Epithelial cell of proximal tubule (primary cell): Measurements from ENCODE around the gene PLEKHG4B. TPM values are rescaled to one million over a fixed set of nuclear protein-coding genes. Genes with fewer than 3 reads are reported as not detected.
A peak's percentile ranks its signal among the peaks of the same experiment; 100 is the strongest.
"Not testable (repeated sequence)": the region's sequence is repeated elsewhere in the genome, so short reads cannot be mapped to it uniquely, and the experiment has no call there.

Experiments used
- DNase-seq: peaks from one replicate; pipeline ENCODE4 v3.0.0-alpha.2; 2011; ENCODE audit warnings: low read depth
- H3K4me3 ChIP-seq: 2 replicates; pipeline ENCODE4 v1.5.1; 2011; ENCODE audit warnings: low read depth, mild to moderate bottlenecking, low read length
- total RNA-seq: library from RNA; depleted of rRNA; stranded (reverse); fragments of >200 nt; gene quantifications from 2 replicates; pipeline ENCODE4 v1.2.3, GENCODE V29; 2015
- TF ChIP-seq, protein P1 (sequence below): conservative IDR thresholded peaks from 2 replicates; pipeline ENCODE4 v1.5.1; 2012; ENCODE audit warnings: low read depth, mild to moderate bottlenecking, low read length

The PLEKHG4B gene
- total RNA-seq, 1 donor from 2014 or later = 3.5 TPM

DNA sequence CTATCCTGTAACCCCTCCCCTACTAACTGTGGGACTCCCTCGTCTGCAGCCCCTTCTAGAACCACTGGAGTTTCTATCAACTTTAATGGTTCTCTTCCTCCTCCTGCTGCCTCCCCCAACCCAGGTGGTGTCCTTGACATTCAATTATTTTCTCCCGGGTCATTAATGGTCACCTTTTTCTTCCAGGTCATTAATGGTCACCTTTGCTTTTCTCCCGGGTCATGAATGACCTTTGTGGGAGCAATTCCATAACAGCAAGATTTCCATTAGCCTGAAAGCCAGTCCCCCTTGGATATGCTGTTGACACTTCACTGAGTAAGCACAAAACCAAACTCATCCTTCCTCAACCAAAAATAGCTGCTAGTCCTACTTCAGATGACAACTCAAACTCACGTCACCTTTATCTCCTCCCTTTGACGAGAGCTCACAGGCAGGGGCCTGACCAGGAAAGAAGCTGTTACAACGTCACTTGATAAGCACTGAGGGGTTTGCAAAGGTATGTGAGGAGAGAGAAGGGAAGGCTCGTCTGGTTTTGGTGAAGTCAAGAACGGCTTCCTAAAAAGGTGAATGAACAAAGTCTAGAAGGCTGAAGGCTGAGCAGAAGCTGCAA, 115.1 kb downstream of the PLEKHG4B start:
- TF ChIP-seq, protein P1, sequence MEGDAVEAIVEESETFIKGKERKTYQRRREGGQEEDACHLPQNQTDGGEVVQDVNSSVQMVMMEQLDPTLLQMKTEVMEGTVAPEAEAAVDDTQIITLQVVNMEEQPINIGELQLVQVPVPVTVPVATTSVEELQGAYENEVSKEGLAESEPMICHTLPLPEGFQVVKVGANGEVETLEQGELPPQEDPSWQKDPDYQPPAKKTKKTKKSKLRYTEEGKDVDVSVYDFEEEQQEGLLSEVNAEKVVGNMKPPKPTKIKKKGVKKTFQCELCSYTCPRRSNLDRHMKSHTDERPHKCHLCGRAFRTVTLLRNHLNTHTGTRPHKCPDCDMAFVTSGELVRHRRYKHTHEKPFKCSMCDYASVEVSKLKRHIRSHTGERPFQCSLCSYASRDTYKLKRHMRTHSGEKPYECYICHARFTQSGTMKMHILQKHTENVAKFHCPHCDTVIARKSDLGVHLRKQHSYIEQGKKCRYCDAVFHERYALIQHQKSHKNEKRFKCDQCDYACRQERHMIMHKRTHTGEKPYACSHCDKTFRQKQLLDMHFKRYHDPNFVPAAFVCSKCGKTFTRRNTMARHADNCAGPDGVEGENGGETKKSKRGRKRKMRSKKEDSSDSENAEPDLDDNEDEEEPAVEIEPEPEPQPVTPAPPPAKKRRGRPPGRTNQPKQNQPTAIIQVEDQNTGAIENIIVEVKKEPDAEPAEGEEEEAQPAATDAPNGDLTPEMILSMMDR = no peak
- DNase-seq = no peak
- H3K4me3 ChIP-seq = no peak overlapping the region

DNA sequence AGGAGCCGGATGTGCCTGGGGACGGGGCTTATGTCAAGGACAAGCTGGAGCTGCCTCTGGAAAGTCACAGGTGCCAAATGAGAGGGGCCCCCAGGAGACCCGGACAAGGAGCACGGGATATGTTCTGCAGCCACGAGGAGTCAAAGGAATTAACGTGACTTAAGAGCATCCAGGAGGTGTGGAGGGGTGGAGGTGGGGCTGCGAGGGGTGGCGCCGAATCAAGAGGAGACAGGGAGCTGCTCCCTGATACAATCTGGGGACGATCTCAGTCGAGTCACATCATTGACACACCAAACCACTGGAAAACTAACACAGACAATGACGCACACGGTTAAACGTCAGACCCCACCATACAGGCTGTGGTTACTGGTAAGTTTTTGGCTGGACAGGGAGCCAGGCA, 115.6 kb downstream of the PLEKHG4B start:
- no peak for DNase-seq
- TF ChIP-seq, protein P1 = no peak
- no peak overlapping the region for H3K4me3 ChIP-seq

DNA sequence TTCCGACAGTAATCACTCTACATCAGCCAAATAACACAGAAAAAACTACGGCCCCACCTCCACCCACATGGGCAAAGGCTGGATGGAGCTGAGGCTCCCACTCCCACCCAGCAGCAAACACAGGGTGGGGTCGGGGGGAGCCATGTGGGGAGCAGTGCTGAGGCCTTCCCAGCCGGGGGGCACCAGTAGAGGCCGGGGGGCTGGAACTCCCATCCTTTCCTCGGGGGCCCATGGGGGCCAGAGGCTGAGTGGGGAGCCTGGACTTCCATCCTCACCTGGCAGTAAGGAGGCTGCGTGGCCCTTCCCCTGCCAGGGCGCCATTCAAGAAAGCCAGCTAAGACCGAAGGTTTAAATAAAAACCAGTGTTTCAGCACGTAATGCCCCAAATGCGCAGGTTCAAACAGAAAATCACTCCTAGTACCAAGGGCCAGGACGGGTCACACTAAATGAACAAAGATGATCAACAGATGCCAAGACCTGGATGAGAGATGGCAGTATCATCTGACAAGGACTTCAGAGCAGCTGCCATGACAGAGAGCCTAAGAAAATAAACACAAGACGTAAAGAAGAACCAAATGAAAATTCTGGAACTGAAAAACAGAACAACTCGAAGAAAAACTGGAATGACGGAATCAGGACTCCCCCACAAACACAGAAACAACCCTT, 116.6 kb downstream of the PLEKHG4B start:
- TF ChIP-seq, protein P1 = no peak
- no peak for DNase-seq

DNA sequence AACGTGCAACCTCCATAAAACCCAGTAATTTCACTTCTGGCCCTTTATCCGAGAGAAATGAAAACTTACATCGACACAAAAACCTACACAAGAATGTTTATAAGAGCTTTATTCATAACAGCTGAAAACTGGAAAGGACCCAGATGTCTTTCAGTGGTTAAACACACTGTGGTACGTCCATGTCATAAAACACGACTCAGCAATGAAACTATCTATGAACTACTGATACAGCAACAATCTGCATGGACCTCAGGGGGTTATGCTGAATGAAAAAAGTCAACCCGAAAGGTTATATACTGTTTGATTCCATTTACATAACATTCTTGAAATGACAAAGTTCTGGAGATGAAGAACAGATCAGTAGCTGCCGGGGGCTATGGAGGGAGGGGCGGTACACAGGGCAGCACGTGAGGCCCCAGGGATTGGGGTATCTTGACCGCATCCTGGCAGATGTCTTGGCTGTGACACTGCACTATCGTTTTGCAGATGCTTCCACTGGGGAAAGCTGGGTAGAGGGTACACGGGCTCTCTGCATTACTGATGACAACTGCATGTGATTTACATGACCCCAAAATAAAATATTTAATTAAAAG, 121.9 kb downstream of the PLEKHG4B start:
- H3K4me3 ChIP-seq = no peak overlapping the region
- TF ChIP-seq, protein P1 = no peak
- no peak for DNase-seq

More for the DNA sequence above, 116.6 kb downstream of the PLEKHG4B start:
- H3K4me3 ChIP-seq = no peak overlapping the region

DNA sequence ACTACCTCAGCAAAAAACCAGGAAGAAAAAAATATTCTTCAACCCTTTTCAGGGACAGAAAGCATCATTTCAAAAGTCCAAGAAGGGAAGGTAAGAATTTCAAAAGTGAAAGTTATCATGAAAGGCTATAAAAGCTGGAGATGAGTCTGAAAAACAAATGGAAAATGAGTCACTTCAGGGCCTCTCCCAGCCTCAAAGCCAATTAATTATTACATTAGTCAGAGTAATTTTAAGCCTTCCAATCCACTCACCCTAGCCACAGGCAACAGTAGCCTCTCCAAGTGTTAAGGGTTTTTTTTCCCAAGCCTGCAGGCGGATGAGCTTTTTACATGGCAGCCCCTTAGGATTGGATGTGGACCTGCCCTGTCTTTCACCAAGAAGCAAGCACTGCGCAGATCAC, 123.3 kb downstream of the PLEKHG4B start:
- DNase-seq = not testable (repeated sequence)
- H3K4me3 ChIP-seq = peak overlapping the region; percentile 26

DNA sequence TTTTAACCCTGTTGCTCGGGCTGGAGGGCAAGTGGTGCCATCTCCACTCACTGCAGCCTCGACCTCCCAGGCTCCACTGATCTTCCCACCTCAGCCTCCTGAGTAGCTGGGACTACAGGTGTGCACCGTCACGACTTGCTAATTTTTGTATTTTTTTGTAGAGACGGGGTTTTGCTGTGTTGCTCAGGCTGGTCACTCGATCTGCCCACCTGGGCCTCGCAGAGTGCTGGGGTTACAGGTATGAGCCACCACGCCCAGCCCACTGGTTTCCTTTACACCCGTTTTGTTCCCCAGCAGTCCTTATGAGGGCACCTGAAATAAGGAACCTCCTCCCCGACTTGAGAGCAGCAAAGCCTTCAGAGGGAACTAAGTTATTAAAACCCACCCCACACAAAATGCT, 124.1 kb downstream of the PLEKHG4B start:
- not testable (repeated sequence) for H3K4me3 ChIP-seq

DNA sequence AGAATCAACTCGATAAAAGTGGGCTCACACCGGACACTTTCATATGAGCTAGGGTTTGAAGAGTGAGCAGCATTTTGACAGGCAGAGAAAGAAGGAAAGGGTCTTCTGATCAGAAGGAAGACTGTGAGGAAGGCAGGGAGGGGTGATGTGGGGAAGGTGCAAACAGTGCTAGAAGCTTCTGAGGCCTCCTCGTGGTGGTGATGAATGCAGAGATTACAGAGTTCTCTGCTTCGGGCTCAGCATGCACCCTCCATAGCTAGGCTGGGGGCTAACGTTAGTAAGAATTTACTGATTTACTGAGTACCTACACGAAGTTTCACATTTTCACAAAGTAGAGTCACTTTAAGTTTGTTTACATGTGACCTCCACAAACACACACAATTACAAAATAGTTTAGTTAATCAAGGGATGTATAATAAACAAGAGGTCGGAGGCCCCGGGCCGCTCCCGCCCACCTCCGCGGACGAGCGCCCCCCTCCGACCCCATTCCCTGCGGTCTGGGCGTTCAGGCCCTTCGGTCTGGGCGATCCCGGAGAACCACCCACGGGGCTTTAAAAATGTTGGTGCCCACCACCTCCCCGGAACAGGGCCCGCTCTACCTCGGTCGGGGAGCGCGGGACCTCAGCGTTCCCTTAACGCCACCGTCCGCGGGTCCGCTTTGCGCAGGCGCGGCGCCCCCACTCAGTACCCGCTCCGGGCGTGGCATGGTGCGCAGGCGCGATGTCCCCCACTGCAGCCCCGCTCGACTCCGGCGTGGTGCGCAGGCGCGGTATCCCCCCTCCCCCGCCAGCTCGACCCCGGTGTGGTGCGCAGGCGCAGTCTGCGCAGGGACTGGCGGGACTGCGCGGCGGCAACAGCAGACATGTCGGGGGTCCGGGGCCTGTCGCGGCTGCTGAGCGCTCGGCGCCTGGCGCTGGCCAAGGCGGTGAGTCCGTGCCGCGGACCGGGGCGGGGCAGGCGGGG, 125.8 kb downstream of the PLEKHG4B start, which contains the start of the genes CCDC127 and SDHA:
TSS of gene CCDC127 (minus strand) at position 660 of the 963 bp plus-strand sequence. CDS start 1,304 bp downstream, outside the sequence.
TSS of gene SDHA (plus strand) at position 827 of the 963 bp plus-strand sequence. CDS start at position 863, 36 bp downstream.
- H3K4me3 ChIP-seq = peak within 1 kb of the TSS; percentile 97
- not testable (repeated sequence) for DNase-seq
- TF ChIP-seq, protein P1 = peak; percentile 48

More for the DNA sequence above, 124.1 kb downstream of the PLEKHG4B start:
- not testable (repeated sequence) for DNase-seq
